Kidney (tissue), 14 donors: Measurements from ENCODE around the gene BRD1. TPM values are rescaled to one million over a fixed set of nuclear protein-coding genes. Genes with fewer than 3 reads are reported as not detected.

Source experiments
- DNase-seq, 5 donors: peaks; one replicate each; pipeline ENCODE4 v3.0.0-alpha.2; 2013 to 2020
- FAIRE-seq: peaks from 2 replicates; lab custom pipeline; 2012; peaks lifted over from hg19 to GRCh38; lab: Jason Lieb, UNC
- H3K27ac ChIP-seq, 2 donors: one replicate each; pipeline ENCODE4 v1.7.0; 2013; ENCODE audit warnings: low read depth in 2 of 2, low read length in 2 of 2, inconsistent platforms in 1 of 2
- H3K27me3 ChIP-seq: one replicate; pipeline ENCODE4 v1.7.1; 2013; ENCODE audit warnings: low read length, inconsistent platforms; ENCODE audit not compliant: control insufficient read depth, insufficient read depth
- H3K36me3 ChIP-seq, 3 donors: one replicate each; pipeline versions ENCODE4 v1.7.0 to v1.7.1; 2013; ENCODE audit warnings: low read length in 3 of 3, control low read depth in 1 of 3, inconsistent platforms in 1 of 3; ENCODE audit not compliant: insufficient read depth in 3 of 3, control insufficient read depth in 2 of 3
- H3K4me1 ChIP-seq, 3 donors: one replicate each; pipeline versions ENCODE4 v1.7.0 to v1.7.1; 2013; ENCODE audit warnings: low read length in 3 of 3, inconsistent platforms in 1 of 3, low read depth in 1 of 3; ENCODE audit not compliant: control insufficient read depth in 2 of 3, insufficient read depth in 2 of 3
- H3K4me3 ChIP-seq, 3 donors: one replicate each; pipeline versions ENCODE4 v1.7.0 to v1.8.1; 2013; ENCODE audit warnings: low read length in 3 of 3, control low read depth in 1 of 3, inconsistent platforms in 1 of 3
- H3K9ac ChIP-seq, 3 donors: one replicate each; pipeline versions ENCODE4 v1.7.0 to v1.7.1; 2013; ENCODE audit warnings: low read length in 3 of 3, control low read depth in 1 of 3, inconsistent platforms in 1 of 3
- H3K9me3 ChIP-seq, 3 donors: one replicate each; pipeline versions ENCODE4 v1.7.0 to v1.7.1; 2013; ENCODE audit warnings: low read length in 3 of 3, control low read depth in 1 of 3, inconsistent platforms in 1 of 3; ENCODE audit not compliant: control insufficient read depth in 2 of 3, insufficient read depth in 1 of 3
- CTCF ChIP-seq: IDR thresholded peaks from 3 replicates; pipeline ENCODE4 v1.5.1; 2012; ENCODE audit warnings: mild to moderate bottlenecking, moderate library complexity, borderline replicate concordance; ENCODE audit not compliant: insufficient read depth; ENCODE audit errors: extremely low read depth
- intact Hi-C: fragments of 100-400 bp; cut with DNase I; formaldehyde crosslinking; loops from one replicate; pipeline ENCODE4 v1.11.1; 2022
- polyA plus RNA-seq: library from polyadenylated mRNA; stranded (reverse); fragments of 350-450 nt; fragmentation: Illumina TruSeq; extraction: RNeasy Lipid Tissue Mini Kit (QIAGEN cat#74804); gene quantifications from one replicate; pipeline ENCODE4 v1.2.3, GENCODE V29; 2014; ENCODE audit warnings: low read depth, low replicate concordance; ENCODE audit not compliant: insufficient read depth
- total RNA-seq: library from RNA; stranded (reverse); fragmentation: NEBNext Ultra II Directional; extraction: Animal tissue kit (Norgen Biotek cat#: 25700); gene quantifications from one replicate; pipeline ENCODE4 v1.2.1, GENCODE V29; 2021
- donor health status: control.
- donor health status: control.
- donor health status: control.
- donor health status: control.
- donor health status: control.
- donor health status: DM: yes; HTN: yes; CAD: no.
- donor health status: Normal renal cell carcinoma (clear cell type).

Gene BRD1
- total and polyA plus RNA-seq, 2 donors from 2014 or later = 8.1 to 40.5 TPM

- Histone ChIP-seq H3K9me3 (peaks cover 0 to 3% (median 0%) of the 10 kb centered on the region in 3 donors), H3K36me3 (no peaks in the 10 kb centered on the region), H3K4me1 (no peaks in the 10 kb centered on the region), H3K9ac (no peak overlapping the region), H3K4me3 (no peak overlapping the region), H3K27me3 (no peaks in the 10 kb centered on the region), H3K27ac (no peak overlapping the region)
- no peak for FAIRE-seq
- DNase-seq = peak in 2 of 5 donors; percentile 2 to 30
- TF ChIP-seq CTCF = no peak
- intact Hi-C loops = no loop called here
Measured at GRCh38 chr22:49738566-49738965, 89.1 kb downstream of the BRD1 start.

GRCh38 chr22:49738006-49738405 is 89.7 kb downstream of the BRD1 start:
- intact Hi-C loops = no loop called here
- H3K27me3 ChIP-seq = no peaks in the 10 kb centered on the region
- TF ChIP-seq CTCF = no peak
- no peak overlapping the region for H3K4me3 ChIP-seq
- DNase-seq (peak in 2 of 5 donors; percentile 1 to 55), FAIRE-seq (no peak)
- H3K4me1 ChIP-seq = no peaks in the 10 kb centered on the region
- H3K9me3 ChIP-seq = peaks cover 0 to 3% (median 0%) of the 10 kb centered on the region in 3 donors
- no peak overlapping the region for H3K9ac ChIP-seq
- no peak overlapping the region for H3K27ac ChIP-seq
- no peaks in the 10 kb centered on the region for H3K36me3 ChIP-seq

- no peak overlapping the region for H3K27ac ChIP-seq
- H3K9ac ChIP-seq = no peak overlapping the region
- intact Hi-C loops = no loop called here
- peaks cover 0 to 3% (median 0%) of the 10 kb centered on the region in 3 donors for H3K9me3 ChIP-seq
- H3K4me3 ChIP-seq = no peak overlapping the region
- H3K4me1 ChIP-seq = no peaks in the 10 kb centered on the region
- no peak for TF ChIP-seq CTCF
- H3K27me3 ChIP-seq = no peaks in the 10 kb centered on the region
- DNase-seq = peak in 1 of 5 donors; percentile 39
- H3K36me3 ChIP-seq = no peaks in the 10 kb centered on the region
- FAIRE-seq = no peak
Measured at GRCh38 chr22:49737101-49737551, 90.5 kb downstream of the BRD1 start.

- peaks cover 0 to 3% (median 0%) of the 10 kb centered on the region in 3 donors for H3K9me3 ChIP-seq
- no peaks in the 10 kb centered on the region for H3K36me3 ChIP-seq
- intact Hi-C loops = no loop called here
- FAIRE-seq = no peak
- no peak overlapping the region for H3K9ac ChIP-seq
- H3K27me3 ChIP-seq = no peaks in the 10 kb centered on the region
- H3K4me1 ChIP-seq = no peaks in the 10 kb centered on the region
- DNase-seq = peak in 2 of 5 donors; percentile 2 to 54
- no peak for TF ChIP-seq CTCF
- no peak overlapping the region for H3K4me3 ChIP-seq
- no peak overlapping the region for H3K27ac ChIP-seq
Measured at GRCh38 chr22:49736538-49736937, 91.1 kb downstream of the BRD1 start.
